NCI-H82 (cell line): Measurements from ENCODE around the gene PSPH.

Source experiments
- DNase-seq: peaks from one replicate; lab custom pipeline; 2025; lab: John Stamatoyannopoulos, UW

PSPH gene

DNA sequence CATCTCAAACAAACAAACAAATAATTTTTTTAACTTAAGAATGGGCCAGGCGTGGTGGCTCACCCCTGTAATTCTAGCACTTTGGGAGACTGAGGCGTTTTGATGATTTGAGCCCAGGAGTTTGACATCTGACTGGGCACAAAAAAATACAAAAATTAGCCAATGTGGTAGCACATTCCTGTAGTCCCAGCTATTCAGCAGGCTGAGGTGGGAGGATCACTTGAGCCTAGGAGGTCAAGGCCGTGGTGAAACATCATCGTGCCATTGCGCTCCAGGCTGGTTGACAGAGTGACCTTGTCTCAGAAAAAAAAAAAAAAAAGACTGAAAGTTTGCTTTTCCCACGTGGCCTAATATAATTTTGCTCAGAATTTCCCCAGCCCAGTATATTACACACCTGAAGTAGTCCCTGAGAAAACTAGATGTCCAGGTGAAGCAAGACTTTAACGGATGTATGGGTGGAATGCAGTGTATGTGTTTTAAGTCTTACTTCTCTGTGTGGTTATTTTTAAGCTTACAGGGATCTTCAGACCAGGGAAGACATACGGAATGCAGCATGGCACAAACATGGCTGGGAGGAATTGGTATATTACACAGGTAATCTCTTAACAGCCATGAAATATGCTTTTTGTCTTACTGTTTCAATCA is 54.3 kb downstream of the PSPH start:
- DNase-seq, result no peak

DNA sequence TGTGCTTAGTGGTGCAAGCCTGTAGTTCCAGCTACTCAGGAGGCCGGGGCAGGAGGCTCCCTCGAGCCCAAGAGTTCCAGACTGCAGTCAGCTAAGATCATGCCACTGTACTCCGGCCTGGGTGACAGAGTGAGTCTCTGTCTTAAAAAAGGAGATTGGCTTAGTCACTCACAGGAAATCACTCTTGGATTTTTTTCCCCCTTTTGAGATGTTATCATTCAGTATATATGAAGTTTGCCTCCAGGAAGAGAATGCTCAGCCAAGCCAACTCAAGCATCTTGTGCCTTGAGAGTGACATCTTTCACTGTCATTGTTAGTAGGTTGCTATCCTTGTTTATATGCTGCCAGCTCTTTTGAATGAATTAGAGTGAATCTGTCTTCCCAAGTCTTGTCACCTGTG is 58.9 kb downstream of the PSPH start:
- DNase-seq, result no peak

DNA sequence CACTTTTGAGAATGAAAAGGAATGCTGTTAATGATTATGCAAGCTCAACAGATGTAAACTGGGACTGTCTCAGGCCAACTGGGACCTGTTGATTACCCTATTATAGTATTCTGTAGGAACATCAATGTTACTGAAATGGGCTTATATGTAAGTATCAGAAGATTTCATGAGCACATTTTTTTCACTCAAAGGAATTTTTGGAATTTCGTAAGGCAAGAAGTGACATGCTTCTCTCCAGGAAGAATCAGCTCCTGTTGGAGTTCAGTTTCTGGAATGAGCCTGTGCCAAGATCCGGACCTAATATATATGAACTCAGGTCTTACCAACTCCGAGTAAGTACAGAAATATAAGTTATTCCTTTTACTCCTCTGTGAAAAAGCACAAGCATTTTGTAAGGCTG is 67.7 kb downstream of the PSPH start:
- DNase-seq, result no peak

DNA sequence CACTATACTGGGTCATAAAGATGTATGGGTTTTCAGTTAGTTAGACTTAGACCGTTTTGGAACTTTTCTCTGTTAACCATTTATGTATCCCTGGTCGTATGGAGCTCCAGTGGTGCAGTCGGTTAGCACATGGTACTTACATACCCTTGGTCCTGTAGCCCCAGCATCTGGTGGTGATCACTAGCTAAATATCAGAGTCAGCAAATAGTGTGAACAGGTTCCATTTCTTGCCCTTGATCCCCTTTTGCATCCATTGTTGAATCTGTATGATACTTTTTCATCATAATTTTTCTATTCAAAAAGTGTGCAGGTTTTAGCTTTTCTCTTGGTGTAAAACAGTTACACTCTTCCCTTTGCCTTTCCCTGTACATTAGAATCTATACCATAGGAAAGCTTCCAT is 71.0 kb downstream of the PSPH start:
- no peak for DNase-seq

DNA sequence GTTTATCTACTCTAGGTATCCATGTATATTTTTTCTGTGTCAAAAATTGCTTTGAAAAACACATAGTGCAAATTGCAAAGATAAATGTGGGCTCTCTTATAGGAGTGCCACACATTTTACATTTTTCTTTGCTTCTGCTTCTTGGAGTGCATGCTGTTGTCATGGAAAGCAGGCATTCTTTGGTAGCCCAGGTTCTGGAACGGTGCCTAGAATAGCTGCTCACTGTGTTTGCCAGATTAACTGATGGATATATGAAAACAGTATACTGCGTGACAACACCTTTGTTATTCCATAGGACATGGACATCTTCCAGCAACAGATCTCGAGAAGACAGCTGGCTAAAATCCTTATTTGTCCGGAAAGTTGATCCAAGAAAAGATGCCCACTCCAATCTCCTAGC is 73.4 kb downstream of the PSPH start:
- no peak for DNase-seq

DNA sequence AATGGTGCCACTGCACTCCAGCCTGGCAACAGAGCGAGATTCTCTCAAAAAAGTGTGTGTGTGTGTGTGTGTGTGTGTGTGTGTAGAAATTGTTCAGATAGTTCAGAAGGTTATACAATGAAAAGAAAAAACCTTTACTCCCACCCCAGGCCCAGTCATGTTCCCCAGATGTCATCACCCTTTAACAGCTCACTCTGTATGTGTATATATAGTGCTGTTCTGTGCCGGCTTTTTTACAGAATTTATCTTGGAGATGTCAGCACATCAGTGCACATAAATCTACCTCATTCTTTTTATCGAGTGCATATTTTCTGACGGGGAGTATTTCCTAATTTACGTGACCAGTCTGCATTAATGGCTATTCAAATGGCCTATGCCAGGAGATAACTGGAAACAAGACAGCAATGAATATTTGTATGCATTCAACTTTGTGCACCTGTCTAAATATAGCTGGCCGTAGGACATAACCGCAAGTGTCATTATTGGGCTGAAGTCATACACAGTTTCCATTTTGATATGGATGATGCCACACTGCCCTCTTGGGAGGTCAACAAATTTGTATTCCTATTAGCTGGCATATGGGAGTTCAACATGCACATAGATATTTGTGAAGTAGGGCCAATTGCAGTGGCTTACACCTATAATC is 75.1 kb downstream of the PSPH start:
- DNase-seq, result no peak

DNA sequence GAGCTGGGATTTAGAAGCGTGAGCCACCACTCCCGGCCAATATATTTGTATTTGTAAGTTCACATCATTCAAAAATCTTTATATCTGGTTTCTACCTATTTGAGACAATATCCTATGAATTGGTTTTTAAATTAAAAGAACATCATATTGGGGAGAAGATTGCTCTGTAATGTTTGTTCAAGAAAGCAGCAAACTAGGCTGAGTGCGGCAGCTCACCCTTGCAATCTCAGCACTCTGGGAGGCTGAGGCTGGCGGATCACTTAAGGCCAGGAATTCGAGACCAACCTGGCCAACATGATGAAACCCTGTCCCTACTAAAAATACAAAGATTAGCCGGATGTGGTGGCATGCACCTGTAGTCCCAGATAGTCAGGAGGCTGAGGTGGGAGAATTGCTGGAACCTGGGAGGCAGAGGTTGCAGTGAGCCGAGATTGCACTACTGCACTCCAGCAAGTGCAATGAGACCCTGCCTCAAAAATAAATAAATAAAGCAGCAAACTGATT is 77.4 kb downstream of the PSPH start:
- DNase-seq, result no peak

DNA sequence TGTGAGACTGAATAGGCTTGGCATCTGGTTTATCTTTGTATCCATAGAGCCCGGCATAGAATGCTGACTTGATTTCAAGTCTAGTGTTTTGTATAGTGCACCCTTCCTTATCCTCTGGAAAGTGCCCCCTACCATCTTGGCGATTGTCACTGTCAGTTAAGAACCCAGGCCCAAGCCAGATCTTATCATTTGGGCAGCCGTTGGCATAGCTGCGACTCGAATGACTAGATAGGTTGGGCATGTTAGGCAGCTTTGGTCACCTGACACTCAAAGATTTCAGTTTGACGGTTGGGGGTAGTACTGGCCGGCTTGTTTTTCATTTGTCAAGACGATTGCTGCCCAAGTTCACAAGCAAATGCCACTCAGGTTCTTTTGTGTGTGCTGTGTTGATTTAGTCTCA is 80.3 kb downstream of the PSPH start:
- DNase-seq, result no peak

DNA sequence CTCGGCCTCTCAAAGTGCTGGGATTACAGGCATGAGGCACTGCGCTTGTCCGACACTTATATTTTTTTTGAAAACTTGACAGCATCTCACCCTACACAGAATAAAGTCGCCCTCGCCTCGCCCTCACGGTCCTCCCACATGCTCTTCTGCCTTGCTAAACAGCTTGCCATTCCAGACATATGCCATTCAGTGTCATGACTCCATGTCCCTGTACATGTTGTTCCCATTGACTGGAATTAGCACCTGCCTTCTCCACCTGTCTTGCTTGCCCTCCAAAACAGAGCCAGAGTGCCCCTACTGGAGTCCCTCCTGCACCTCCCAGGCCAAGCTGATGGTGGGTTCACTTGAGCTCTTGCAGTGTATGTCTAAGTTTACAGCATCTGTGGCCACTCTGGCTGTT is 80.7 kb downstream of the PSPH start:
- DNase-seq, result no peak

DNA sequence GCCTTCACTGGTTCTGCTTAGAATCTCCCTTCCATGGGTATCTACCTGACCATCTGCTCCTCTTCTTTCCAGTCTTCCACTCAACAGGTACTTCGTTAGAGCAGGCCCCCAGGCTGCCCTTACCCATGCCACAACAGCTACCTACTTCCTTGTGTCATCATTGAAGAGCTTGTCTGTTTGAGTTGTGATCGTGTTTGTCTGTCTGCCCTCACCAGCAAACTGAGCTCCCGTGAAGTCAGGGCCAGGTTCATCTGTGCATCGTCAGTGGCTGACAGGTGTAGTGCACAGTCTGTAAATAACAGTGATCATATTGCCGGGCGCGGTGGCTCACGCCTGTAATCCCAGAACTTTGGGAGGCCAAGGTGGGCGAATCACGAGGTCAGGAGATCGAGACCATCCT is 81.9 kb downstream of the PSPH start:
- no peak for DNase-seq

DNA sequence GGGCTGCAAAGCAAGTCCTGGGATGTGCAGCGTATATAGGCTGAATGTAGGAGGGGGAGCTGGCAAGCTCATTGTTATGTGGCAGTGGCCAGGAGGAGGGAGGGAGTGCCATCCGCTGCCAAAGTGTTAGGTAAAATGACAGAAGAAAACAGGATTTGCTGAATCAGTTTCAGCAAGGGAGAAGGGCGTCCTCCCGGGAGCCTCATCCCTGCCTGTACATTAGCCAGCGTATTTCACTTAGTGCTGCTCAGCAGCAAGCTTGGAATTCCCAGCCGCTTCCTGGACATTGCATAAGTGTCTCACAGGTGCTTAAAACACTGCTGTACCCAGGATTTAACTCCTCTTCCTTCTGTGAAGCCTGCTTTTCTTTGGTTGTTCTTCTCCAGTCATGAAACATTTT is 84.4 kb downstream of the PSPH start:
- peak; percentile 52 for DNase-seq

DNA sequence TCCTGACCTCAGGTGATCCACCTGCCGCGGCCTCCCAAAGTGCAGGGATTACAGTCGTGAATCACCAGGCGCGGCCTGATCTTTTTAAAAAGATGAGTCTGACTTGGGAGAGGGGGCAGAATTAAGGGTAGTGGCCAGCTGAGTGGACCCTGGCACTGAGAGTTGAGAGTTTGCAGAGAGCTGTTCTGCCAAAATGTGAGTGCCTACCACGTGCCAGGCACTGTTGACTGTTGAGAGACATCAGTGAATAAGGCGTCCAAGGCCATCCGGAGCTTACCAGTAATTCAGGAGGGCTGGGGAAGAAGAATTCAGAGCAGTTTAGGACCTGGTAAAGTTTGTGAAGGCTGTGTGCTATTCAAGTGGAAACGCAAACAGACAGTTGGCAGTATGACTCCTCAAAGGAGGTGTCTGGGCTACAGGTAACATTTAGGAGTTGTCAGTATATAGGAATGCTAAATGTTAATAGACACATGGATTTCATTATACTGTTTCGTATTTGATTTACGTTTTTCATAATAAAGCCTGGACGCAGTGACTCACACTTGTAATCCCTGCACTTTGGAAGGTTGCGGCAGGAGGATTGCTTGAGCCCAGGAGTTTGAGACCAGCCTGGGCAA is 85.3 kb downstream of the PSPH start:
- no peak for DNase-seq

DNA sequence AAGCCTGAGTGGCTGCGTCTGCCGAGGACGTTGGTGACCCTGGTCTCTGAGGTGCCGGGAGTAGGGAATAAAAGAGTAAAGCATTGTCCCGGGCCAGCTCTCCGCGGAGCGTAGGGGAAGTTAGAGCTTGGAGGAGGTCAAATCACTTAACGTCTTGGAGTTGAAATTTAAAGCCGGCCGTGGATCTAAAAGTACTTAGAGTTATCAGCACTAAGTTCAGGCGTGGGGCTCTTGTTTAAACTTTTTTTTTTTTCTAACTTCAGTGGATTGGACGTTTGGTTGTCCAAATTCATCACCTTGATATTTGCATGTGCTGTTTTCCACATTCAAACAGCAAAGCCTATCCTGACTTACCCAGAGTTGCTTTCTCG is 86.2 kb downstream of the PSPH start:
- DNase-seq, result no peak

DNA sequence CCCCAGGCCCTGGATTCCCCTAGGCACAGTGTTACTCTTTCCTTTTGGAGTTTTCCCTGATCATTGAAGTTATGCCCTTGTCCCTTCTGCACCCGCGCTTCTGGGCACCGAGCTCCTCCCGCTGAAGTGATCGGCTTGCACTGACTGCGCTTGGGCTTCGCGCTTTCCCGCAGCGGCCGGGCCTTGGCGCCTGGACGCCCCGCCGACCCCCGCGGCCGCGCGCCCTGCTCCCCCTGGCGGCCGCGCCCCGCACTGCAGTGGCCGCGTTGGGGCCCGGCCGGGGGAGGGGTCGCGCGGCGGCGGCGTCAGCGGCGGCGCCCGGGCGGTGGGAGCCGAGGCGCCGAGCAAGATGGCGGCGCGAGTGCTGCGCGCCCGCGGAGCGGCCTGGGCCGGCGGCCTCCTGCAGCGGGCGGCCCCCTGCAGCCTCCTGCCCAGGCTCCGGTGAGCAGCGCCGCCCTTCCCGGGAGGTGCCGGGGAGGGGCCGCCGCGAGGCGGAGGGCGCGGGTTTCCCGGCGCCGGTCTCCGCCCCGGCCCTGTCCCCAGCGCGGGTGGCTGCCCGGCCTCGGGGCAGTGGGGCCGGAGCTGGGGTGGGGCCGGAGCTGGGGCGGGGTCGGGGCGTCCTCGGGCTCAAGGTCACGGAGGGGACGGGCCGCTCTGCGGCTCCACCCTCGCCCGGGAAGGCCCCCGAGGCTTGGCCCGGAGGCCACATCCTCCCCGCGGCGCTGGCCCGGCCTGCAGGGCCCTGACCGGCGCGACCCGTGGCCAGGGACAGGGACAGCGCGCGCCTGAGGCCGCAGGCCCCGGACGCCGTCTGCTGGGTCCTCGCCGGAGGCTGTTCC is 86.8 kb downstream of the PSPH start, which contains the start of gene NIPSNAP2:
Gene NIPSNAP2, plus strand, starts transcription at position 325 of the 839 bp plus-strand sequence. Its CDS starts 25 bp downstream, at position 350.
- DNase-seq, result peak; percentile 72

DNA sequence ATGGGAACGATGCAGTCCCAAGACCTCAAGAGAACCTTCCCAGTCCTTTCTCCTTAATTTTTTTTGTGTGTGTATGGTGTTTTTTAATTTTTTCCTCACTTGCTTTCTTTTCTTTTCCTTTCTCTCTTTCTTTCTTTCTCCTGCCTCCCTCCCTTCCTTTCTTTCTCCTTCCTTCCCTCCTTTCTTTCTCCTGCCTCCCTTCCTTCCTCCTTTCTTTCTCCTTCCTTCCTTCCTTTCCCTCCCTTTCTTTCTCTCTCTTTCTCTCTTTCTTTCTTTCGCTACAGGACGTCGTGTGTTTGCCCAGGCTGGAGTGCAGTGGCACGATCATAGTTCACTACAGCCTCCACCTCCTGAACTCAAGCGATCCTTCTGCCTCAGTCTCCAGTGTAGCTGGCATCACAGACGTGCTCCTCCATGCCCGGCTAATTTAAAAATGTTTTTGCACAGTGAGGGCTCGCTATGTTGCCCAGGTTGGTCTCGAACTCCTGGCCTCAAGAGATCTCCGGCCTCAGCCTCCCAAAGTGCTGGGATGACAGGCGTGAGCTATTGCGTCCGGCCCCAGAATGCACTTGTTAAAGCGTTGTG is 87.6 kb downstream of the PSPH start:
- no peak for DNase-seq

DNA sequence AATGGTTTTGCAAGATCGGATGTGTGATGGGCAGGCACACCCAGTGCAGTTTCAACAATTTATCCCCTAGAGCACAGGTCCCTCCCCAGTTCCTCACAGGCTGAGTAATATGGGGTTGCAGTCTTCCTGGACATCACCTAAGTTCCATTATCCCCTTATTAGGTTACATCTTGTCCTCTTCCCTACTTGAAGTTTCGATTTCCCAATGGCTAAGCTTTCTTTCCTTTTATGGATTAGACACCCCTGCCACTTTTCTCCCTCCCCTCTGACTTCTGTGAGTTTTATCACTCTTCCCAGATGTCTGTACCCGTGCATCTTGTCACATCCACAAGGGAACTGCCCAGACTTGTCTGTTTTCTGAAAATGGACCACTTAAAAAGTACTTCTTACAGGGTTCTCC is 89.2 kb downstream of the PSPH start:
- DNase-seq, result no peak
